Measurements from ENCODE around the gene FBXL13.
"Not testable (repeated sequence)": the region's sequence is repeated elsewhere in the genome, so short reads cannot be mapped to it uniquely, and the experiment has no call there.

The FBXL13 gene

DNA sequence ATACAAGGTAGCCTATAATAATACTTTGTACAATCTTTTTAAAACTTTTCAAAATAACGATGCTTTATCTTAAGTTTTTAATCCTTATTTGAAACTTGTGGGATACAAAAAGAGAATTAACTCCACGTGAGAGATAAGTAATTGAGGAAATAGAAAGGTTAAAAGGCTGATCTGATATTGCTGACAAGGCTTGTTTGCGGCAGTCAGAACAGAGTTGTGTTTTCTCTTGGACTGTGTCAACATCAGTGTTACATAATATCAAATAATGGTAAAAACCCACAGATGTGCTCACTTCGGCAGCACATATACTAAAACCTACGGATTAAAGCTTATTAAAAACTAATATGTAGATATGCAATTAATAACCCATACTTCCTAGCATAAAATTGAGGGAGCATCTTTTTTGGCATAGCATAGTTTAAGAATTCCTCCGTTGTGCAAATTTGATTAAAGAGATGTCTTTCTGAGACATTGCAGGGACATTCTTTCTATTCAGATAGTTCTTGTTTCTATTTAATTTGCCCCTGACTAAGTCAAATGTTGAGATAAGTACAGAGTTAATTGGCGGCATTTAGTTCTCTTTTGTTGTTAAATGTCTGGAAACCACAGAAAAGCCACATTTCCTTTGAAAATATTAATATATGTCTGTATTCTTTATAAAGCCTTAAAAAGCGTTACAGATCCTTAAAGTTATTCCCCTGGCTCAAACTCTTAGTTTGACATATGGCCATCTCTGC lies 262.5 kb downstream of the FBXL13 start:
- no peak for ATAC-seq

DNA sequence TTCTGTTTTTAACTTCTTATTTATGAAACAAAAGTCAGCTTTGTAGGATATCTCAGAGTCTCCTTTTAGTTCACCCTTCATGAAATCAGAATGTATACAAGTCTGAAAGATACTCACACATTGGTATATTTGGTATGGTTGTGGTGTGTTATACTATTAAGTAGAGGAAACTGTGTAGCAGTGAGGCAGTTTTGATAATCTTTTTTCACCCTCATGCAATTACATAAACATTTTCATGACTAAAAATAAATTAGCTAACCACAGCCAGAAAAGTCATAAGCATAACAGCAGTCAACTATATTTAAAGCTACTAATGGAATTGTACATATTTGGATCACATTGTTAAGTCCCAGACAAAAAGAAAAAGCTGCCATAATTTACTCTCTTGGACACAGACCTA lies 263.7 kb downstream of the FBXL13 start:
- no peak for ATAC-seq

DNA sequence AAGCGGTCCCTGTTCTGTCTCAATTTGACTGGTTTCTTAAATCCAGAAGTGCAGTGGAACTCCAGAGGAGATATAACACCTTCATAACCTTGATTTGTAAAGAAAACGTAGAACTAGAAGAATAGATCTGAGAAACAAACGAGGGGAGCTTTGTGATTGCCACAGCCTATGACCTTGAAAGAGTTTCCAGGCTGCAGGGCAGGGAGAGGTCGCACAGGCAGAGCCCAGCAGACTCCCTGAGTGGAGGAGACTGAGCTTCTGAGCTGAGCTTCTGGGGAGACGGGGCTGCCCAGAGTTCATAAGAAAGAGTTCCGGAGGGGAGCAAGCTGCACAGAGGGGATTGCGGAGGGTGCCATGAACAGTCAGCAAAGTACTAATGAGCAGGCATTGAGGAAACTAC lies 268.0 kb downstream of the FBXL13 start:
- no peak for ATAC-seq

GRCh38 chr7:102795987-102796595 lies 278.5 kb downstream of the FBXL13 start:
- not testable (repeated sequence) for ATAC-seq

- ATAC-seq: not testable (repeated sequence)
These were observed 280.0 kb downstream of the FBXL13 start for GRCh38 chr7:102794567-102794966.

DNA sequence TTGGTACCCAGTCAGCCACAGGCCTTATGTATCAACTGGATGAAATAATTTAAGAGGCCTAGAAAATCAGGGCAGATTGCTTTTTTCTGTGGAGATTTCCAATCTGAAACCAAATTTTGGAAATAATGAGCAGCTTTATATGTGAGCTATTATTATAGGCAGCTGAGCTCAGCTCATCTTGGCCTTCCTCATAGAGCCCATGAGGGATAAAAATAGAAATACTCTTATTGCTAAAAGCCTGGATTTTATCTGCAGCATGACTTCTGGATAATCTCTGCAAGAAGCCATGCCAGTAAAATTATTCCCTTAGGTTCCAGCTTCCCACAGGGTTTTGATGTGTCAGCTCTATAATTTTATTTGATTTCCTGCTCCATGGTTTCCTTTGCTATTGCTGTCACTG lies 282.8 kb downstream of the FBXL13 start:
- not testable (repeated sequence) for ATAC-seq

GRCh38 chr7:102791367-102791766 lies 283.2 kb downstream of the FBXL13 start:
- not testable (repeated sequence) for ATAC-seq

DNA sequence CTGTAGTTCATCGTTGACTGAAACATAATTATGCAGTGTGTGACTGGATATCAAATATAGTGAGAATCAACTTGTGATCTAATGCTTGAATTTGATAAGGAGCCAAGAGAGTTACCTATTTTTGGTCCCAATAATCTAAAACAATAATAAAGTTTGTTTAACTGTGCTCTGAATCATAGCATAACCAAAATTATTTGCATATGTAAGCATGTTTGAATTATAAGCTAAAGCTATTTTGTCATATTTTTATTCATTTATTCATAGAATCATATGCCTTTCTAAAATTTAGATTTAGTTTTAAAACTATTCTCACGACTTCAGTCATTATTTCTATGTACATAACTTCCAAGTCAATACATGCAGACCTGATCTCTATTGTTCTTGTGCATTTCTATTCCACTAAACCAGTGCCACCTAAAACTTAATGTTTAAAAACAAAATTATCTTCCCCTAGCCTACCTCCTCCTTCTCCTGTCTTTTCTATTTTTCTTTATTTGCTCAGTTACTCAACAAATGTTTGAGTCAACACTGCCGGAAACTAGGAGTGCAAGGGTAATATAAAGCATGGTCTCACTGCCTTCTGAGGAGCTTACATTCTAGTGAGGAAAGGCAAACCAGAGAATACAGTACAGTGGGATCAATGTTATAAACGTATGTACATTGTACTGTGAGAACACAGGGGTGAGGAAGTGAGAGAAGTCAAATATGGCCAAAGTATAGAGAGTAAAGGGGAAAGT lies 284.1 kb downstream of the FBXL13 start:
- not testable (repeated sequence) for ATAC-seq

DNA sequence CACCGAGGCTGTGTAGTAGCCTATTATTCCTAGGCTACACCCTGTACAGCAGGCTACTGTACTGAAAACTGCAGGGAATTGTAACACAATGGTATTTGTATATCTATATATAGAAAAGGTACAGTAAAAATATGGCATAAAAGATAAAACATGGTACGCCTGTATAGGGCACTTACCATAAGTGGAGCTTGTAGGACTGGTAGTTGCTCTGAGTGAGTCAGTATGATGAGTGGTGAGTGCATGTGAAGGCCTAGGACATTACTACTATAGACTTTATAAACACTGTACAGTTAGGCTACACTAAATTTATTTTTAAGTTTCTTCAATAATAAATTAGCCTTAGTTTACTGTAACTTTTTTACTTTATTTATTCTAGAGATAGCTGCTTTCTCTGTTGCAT lies 285.8 kb downstream of the FBXL13 start:
- not testable (repeated sequence) for ATAC-seq

DNA sequence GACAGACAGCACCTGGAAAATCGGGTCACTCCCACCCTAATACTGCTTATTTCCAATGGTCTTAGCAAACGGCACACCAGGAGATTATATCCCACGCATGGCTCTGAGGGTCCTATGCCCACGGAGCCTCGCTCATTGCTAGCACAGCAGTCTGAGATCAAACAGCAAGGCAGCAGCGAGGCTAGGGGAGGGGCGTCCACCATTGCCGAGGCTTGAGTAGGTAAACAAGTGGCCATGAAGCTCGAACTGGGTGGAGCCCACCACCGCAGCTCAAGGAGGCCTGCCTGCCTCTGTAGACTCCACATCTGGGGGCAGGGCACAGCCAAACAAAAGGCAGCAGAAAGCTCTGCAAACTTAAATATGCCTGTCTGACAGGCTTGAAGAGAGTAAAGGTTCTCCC lies 293.7 kb downstream of the FBXL13 start:
- ATAC-seq: not testable (repeated sequence)

DNA sequence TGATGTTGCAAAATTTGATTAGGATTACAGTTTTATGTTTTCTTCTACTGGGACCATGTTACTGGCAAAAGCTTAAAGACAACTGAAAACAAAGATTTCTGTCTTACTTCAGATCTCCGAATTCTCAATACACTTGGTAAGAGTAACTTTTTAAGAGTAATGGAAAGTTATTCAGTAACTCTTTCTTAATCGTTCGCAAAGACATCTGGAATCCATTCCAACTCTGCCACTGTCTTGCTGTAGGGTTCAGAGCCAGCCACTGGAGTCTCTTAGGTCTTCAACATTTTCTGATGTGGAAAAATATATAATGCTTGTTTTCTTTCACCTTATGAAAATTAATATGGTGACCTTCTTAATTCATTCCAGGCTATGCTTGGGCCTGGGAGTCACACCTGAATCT lies 295.9 kb downstream of the FBXL13 start:
- not testable (repeated sequence) for ATAC-seq

DNA sequence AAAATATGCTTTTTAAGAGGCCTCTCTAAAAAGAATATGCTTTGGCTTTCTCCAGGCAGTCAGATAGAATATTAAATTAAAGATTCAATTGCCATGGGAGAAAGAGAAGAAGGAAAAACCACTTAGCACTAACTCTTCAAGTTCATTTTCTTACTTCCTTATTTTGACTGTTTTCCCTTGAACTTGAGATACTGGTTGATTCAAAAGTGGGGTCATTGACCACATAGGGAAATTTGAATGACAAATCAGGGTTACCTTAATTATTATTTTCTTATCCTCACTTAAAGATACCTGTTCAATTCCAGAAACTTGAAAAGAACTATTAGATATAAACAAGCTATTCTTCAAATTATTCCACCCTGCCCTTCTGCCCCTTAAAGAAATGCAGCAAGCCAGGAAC lies 298.4 kb downstream of the FBXL13 start:
- ATAC-seq: not testable (repeated sequence)

GRCh38 chr7:102770467-102770866 lies 304.1 kb downstream of the FBXL13 start:
- ATAC-seq: not testable (repeated sequence)

GRCh38 chr7:102769657-102770192 lies 304.9 kb downstream of the FBXL13 start:
- ATAC-seq: not testable (repeated sequence)

DNA sequence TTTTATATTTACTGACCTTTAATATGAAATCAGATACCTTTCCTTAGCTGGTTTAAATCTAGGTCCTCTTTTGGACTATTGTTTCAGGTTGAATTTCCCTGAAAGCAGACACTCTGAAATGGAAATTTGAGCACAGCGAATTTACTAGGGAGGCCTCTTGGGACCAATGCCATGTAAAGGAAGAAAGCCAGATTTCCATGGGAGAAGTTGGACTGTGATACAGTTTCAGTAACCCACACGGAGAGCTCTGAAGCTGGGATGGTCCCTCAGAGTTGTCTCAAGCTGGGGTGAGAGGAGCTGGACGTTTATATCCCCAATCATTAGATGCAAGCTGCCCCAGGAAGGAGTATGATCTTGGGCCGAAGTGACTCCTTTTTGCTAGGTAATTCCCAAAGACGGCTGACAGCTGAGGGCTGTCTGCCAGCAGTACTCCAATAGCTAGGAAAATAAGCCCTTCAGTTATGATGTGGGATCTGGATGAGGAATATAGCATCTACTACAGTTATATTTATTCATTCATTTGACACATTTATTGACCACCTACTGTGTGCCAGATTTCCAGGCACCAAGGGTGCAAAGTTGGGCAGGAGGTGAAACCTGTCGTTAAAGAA lies 311.2 kb downstream of the FBXL13 start:
- ATAC-seq: not testable (repeated sequence)

All from activated CD4-positive, CD25-positive, alpha-beta regulatory T cell treated with anti-CD3 and anti-CD28 coated beads, Interleukin-2, amount 50 U/mL, for 24 hours (primary cell).